HG03280 (cell line): Measurements from ENCODE around the gene PCID2.

ENCODE experiments used
- ATAC-seq: cut with Tn5 transposase; IDR thresholded peaks from one replicate; pipeline ENCODE4 v1.9.1; 2021; ENCODE audit warnings: mild to moderate bottlenecking, moderate library complexity; ENCODE audit not compliant: unreplicated experiment

Gene PCID2

DNA sequence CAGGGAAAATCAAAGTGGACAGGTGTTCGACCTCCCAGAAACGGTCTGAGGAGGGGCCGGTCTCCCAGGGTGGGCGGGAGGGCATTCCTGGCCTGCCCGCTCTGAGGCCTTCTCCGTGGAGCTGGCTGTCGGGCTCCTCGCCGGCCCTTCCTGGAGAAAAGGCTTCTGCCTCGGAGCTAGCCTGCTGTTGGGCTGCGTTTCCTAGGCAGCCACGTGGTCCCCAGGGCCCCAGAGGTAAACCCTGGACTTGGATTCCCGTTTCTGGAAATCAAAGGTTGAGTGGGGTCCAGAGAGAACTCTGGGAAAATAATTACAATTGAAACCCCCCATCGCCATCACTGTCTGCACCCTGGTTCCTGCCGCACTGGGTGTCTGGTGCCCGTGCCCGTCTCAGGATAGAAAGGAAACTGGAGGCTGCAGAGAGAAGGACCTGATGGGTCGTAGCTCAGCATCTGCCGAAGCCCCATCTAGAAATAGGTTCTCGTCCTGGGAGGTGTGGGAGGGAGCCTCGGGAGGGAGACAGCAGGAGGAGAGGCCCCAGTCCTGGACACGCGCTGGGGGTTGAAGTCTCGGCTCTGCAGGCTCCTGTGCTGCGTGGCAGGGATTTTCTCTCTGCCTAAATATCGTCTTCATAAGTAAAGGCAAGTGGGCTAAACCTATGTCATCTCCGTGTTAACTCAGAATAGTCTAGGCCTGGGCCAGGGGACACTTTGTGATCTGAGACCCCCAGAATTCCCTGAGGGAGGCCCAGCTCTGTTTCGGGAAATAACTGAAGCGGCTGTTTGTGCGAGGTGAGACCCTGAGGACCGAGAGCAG lies 57.7 kb downstream of the PCID2 start:
- no peak for ATAC-seq

DNA sequence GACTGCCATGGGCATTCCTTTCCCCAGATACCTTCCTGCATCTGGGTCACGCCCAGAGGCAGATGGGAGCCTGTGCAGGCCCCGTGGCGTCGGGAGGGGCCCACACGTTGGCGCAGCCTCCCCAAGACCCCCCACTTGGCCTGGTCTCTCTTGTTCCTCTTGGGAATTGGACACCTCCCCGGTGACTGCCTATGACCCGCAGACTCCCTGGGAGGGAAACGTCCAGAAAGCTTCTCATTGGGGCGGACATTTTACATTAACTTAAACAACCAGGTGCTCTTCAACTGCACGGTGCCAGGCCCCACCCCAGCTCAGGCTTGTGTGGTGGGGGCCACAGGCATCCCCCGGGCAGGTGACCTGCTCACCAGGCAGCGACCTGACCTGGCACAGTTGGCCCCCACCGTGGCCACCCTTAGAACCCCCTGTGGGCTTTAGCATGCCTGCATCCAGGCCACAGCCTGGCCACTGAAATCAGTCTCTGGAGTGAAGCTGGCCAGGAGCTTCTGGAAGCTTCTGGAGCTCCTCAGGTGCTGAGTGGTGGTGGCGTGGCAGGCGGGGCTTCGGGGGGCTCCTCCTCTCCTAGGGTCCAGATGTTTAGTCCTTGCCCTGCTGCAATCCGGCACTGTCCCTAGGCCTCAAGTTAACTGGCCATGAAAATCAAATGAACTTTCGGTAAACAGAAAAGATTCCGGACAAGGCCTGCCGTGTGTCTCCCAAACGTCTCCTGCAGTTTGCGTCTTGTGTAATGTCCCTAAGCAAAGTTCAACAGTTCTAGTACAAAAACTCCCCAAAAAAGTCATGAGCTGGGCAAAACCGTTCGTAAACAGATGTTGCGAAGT lies 58.5 kb downstream of the PCID2 start:
- ATAC-seq = no peak

DNA sequence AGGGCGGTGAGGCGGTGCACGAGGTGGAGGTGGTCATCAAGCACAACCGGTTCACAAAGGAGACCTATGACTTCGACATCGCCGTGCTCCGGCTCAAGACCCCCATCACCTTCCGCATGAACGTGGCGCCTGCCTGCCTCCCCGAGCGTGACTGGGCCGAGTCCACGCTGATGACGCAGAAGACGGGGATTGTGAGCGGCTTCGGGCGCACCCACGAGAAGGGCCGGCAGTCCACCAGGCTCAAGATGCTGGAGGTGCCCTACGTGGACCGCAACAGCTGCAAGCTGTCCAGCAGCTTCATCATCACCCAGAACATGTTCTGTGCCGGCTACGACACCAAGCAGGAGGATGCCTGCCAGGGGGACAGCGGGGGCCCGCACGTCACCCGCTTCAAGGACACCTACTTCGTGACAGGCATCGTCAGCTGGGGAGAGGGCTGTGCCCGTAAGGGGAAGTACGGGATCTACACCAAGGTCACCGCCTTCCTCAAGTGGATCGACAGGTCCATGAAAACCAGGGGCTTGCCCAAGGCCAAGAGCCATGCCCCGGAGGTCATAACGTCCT lies 59.4 kb downstream of the PCID2 start:
- no peak for ATAC-seq

DNA sequence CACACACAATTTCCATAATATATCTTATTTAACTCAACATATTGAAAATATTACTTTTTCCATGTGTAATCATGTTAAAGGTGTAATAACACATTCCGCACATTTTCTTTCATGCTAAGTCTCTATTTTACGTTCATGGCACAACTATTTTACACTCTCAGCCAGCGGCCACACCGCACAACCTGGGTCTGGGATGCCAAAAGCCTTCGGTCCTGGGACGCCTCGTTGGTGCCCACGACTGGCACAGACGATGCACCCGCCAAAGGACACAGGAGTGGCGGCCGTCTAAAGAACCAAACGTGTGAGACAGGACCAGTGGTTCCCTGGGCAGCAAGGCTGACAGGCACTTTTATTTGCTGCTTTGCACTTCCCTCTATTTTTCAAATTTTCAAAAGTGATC lies 60.1 kb downstream of the PCID2 start:
- ATAC-seq = no peak

DNA sequence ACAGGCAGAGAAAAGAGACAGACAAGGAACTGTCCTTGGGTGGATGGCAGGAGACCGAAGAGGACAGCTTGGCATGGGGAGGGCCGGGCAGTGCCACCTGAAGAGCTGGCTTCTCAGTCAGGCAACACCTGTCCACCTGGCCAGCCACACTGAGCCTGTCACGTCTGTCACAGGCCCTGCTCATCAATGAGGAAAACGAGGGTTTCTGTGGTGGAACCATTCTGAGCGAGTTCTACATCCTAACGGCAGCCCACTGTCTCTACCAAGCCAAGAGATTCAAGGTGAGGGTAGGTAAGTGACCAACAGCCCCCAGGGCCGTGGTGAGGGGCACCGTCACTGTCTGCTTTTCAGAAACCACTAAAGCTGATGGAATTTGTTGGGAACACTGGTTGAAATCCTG lies 61.3 kb downstream of the PCID2 start:
- ATAC-seq = no peak

DNA sequence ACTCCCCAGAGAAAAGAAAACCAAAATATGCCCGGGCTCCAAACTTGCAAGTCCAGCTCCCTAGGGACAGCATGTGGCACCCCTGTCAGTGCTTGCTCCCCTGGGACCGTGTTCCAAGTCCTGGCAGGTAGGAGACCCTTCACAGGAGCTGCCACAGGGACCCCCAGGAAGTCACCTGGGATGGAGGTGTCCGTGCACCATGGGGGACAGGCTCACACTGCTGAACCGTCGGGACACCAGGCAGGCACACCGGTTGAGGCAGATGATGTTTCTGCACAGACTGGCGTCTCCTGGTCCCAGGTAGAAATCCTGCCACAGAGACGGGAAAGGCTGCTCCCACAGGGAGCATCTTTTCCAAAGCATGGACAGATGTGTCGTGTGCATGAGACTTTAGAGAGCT lies 61.7 kb downstream of the PCID2 start:
- no peak for ATAC-seq

DNA sequence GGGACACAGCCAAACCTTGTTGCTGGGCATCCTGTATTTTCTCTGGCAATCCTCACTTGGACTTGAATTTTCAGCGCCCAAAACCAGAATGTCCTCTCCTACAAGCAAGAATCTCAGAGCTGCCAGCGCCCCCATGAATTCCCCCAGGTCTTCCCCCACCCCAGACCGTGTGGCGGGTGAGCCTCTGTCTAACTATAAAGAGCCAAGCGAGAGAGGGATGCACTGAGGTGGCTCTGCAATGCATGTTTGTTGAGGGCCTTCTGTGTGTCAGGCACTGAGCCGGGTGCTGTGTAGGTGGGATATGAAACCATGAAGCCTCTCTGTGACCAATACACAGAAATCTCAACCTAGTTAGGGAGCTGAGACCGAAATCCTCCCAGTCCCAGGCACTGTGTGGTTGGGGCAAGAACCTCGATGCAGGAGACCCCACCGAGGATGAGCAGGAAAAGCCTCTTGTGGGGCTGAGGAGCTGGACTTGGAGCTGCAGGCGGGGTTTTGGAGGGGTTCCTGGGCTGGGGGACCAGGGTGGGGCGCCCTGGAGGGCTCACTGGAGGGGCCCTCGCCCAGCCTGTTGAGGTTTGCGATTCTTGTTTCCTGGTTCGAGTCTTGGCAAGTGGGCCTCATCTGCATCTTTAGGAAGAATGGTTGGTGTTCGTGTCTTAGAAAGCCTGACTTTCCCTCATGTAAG lies 62.4 kb downstream of the PCID2 start:
- ATAC-seq = no peak

DNA sequence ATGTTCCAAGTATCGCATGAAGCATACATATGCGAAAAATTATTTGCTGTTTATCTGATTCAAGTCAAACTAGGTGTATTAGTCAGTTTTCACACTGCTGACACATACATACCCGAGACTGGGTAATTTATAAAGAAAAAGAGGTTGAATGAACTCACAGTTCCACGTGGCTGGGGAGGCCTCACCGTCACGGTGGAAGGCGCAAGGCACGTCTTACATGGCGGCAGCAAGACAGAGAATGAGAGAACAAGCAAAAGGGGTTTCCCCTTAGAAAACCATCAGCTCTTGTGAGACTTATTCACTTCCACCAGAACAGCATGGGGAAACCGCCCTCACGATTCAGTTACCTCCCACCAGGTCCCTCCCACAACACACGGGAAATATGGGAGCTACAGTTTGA lies 63.0 kb downstream of the PCID2 start:
- no peak for ATAC-seq

DNA sequence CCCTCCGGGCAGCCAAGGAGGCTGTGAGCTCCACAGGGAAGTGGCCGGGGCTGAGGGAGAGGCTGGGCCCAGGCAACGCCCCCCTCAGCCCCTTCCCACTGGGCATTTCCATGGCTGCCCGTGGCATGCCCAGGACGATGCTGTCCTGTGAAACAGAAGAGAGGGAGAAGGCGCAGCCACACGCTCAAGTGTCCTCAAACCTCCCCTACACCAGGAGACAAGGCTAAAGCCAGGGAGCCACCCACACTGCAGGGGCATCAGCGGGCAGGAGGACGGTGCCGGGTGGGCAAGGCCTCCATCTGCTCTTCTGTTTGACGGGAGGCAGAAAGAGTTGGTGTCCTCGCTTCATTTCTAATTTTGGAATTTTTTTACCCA lies 64.2 kb downstream of the PCID2 start:
- ATAC-seq = no peak

DNA sequence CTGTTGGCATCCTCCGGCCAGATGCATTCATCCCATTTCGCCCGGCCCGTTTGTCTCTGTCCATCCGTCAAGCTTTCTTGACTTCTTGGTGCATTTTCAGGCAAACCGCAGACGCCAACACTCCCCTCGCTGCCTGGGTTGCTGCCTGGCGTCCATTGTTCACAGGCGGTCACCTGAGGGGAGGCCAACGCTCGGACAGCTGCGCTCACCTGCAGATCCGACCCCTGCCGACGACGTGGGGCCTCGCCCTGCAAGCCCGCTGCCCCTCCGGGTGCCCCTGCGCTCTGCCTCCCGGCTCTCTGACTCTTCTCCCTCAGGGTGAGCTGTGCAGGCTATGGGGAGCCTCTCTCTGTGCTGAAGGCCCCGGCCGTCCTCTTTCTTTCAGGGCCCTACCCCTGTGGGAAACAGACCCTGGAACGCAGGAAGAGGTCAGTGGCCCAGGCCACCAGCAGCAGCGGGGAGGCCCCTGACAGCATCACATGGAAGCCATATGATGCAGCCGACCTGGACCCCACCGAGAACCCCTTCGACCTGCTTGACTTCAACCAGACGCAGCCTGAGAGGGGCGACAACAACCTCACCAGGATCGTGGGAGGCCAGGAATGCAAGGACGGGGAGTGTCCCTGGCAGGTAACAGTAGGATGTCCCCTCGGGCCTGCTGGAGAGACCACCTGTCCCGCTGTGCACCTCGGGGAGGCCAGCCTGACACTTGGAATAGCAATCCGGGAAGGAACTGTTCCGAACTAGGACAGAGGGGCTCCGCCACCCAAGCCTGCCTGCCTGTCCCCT lies 64.8 kb downstream of the PCID2 start:
- ATAC-seq = no peak

DNA sequence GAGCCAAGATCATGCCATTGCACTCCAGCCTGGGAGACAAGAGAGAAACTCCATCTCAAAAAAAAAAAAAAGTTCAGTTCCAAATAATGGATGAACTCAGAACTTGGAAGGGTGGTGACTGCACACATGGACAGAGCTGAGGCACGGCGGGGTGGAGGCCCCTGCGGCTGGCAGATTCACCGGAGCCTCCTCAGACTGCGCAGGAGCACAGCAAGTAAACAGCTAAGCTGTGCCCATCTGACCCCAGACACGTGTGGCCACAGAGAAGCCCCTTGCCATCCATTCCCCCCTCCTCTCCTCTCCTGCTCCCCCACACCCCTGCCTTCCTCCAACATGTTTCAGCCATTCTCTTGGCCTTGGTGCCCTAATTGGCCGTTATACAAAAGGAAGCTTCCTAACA lies 65.6 kb downstream of the PCID2 start:
- no peak for ATAC-seq

DNA sequence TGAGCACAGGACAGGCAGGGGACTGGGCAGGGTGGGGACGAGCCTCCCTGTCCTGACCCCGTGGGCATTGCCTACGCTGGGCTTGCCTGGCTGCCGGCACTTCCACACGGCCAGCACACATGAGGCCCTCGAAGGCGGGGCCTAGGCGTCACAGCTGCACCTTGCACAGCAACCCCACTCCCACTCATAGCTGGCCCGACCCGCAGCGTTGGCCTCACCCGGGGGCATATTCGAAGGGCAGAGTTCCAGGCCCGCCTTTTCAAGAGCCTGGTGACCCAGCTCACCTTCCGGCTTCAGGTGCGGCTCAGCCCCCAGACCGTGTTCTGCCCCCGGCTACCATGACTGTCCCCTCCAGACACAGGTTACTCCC lies 66.9 kb downstream of the PCID2 start:
- no peak for ATAC-seq

DNA sequence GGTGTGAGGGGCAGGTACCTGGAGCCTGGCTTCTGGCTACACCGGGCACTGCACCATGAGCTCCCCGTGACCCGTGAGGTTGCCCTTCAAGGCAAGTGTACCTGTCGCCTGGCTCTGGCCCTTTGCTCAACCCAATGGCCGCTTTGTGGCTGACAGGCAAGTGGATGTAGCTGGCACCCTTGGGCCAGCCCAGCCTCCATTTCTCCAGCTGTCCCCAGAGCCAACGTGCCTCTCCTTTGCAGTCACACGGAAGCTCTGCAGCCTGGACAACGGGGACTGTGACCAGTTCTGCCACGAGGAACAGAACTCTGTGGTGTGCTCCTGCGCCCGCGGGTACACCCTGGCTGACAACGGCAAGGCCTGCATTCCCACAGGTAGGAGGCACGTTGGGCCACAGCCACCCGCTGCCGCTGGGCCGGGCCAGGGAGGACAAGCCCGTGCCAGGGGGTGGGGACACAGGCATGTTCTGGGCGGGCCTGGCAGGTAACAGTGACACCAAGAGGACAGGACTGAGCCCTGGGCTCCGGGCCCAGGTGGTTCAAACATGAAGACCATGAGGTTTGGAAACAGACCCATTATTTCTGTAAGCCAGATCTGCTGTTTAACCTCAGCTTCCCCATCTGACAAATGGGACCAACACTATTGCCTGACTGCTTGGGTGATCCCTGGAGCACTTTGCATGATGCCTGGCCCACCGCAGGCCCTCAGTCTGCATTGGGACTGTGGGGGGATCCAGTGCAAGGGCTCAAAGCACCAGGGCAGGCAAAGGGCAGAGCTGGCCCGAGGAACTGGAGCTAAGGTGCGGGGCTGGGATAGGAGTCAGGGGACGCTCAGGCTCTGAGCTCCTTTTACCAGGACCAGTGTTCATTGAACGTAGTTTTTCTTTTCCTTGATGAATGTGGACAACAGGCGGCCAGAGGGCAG lies 67.5 kb downstream of the PCID2 start:
- no peak for ATAC-seq

DNA sequence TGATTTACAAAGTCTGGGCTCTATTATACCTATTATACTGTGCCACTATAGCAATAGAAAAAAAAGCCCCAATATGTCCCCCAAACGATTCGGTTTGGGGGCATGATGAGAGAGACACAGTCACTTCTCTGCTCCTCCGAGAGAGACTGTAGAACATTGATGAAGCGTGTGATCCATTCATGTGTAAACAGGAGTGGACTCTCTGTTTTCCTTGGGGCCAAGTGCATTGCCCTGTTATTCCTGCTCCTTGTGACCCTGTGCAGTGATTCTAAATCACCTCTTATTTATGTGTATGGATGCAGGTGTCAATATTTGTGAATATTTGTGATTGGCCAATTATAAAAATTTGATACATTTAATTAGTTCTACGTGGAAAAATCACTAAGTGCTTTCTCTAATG lies 68.9 kb downstream of the PCID2 start:
- no peak for ATAC-seq

DNA sequence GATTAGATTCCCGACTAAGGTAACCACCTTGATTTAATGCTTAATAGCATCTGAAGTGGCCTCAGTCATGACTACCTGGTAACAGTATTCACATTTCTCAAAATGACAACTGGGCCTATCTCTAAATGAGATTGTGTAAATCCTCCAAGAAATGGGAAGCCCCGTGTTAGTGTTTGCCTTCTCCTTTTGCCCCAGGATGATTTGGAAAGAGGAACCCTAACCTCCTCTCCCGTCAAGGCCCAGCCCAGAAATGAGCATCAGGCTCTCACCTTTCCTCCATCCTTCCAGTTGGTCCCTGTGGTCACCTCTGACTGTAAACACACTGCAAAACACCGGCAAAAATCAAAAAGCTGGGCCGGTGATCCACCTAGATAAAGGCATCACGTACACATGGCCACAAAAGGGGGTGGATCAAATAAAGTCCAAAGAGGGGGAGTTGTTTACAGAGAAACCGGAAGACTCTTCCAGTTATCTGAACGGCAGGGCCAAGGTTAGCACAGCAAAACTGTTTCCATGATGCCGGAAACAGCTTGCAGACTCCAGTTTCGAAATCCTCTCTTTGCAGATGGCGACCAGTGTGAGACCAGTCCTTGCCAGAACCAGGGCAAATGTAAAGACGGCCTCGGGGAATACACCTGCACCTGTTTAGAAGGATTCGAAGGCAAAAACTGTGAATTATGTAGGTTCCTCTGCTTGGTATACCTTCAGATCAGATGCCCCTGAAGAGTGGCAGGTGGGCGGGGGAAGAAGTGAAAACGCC lies 69.5 kb downstream of the PCID2 start:
- no peak for ATAC-seq

DNA sequence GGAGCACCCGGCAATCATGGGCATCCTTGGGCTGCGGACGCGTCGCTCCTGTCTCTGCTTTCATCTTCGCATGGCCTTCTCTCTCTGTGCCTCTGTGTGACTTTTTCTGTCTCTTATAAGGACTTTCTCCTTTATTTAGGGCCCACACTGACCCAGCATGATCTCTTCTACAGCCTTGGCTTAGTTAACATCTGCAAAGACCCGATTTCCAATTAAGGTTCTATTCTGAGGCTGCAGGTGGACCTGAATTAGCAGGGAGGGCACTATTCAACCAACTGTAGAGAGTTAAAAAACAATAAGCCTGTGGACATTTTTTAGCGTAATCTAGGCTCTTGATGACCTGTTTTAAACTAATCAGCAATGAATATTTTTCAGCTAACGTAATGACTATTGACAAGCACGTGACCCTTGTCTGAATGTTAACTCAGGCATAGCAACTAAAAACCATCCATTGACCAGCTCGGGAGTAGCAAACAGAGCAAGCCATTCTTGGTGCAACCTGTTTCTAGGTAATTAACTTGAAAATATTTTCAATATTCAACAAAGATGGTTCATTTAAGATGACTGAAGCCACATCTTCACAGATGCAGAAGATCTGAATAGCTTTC lies 70.7 kb downstream of the PCID2 start:
- no peak for ATAC-seq

DNA sequence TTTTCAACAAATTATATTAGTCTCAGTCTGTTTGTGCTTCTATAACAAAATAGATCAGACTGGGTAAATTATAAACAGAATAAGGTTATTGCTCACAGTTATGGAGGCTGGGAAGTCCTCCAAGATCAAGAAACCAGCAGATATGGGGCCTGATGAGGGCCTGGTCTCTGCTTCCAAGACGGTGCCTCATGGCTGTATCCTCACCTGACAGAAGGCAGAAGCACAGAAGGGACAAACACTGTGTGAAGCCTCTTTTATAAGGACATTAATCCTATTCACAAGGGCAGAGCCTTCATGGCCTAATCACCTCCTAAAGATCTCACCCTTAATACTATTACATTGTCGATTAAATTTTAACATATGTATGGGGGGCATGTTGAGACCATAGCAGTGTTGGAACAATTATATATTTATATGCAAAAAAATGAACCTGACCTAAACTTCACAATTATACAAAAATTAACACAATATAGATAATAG lies 73.1 kb downstream of the PCID2 start:
- ATAC-seq = no peak
